ENCODE data around the gene PLD6.
"Not testable (repeated sequence)": the region's sequence is repeated elsewhere in the genome, so short reads cannot be mapped to it uniquely, and the experiment has no call there.

The PLD6 gene

DNA sequence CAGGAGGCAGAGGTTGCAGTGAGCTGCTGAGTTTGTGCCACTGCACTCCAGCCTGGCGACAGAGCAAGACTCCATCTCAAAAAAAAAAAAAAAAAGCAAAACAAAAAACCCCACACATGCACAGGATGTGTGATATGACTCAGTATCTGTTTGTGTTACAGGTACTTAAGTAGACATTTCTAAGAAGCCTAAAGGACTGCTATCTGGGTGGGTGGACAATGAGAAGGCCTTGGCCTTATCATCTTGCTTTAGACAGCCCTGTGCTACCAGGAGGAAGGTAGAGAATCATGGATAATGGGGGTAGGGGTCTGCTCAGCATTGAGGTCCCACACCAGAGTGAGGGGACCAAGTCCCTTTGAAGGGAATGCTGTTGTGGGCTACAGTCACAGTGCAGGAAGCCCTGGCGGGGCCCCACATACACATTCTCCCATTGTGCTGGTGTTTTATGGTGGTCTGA lies 26.7 kb downstream of the PLD6 start:
- in situ Hi-C loops (cut with MboI; ENCODE audit: low sequenced_read_pairs) = no loop called here

DNA sequence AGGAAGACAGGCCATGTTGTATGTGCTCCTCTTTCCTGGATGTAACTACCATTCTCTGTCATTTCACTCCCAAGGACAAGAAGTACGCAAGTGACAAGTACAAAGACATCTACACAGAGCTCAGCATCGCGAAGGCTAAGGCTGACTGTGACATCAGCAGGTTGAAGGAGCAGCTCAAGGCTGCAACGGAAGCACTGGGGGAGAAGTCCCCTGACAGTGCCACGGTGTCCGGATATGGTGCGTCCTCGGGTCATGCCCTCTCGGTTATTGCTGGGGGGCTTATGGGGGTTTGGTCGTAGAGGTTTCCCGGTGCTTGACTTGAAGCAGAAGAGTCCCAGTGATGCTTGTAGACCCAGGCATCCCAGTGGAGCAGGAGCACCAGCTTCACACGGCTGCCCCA lies 29.0 kb downstream of the PLD6 start:
- in situ Hi-C loops (cut with MboI; ENCODE audit: low sequenced_read_pairs) = no loop called here

DNA sequence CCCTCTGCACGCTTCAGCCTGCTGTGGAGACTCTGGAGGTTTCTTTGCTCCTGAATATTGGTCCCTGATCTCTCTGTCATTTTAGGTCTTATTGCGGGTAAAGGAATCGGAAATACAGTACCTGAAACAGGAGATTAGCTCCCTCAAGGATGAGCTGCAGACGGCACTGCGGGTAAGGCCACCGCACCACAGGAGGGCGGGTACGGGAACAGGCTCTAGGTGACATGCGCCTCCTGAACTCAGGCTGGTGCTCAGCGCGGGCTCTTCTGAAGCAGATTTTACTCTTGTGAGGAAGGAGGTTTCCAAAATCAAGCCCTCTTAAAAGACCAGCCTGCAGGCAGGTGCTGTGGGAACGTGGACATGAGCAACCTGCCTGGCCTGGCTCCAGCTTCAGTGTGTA lies 29.8 kb downstream of the PLD6 start:
- in situ Hi-C loops (cut with MboI; ENCODE audit: low sequenced_read_pairs) = no loop called here

DNA sequence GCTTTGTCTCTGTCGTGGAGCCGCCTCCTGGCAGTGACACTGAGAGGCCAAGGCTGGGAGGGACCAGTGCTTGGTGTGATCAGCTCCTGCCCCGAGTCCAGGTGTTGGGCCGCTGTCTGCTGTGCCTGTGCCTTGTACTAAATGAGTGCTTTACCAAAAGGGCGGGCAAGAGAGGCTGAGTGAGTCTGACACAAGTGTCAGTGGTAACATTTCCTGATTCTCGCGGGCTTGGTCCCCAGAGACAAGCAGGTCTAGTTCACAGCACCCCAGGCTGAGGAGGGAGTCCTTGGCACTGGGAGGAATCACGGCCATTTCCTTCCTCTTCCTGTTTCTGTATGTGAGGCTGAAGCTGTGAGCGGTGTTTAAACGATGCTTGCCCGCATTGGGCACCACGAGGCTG lies 30.2 kb downstream of the PLD6 start:
- in situ Hi-C loops (cut with MboI; ENCODE audit: low sequenced_read_pairs) = no loop called here

DNA sequence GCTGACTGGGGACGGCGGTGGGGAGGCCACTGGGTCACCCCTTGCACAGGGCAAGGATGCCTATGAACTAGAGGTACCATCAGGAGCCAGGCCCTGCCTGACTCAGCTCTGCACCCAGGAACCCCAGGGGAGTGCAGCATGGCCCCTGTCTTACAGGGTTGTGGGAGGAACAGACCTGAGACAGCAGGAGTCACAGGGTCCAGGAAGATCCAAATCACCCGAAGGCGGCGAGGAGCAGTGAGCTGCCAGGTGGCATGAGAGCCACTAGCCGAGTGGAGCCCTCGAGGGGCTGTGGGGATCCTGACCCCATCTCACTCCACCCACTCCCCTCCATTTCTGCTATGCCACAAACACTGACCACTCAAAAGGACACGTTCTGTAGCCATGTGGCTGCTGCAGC lies 30.8 kb downstream of the PLD6 start:
- in situ Hi-C loops (cut with MboI; ENCODE audit: low sequenced_read_pairs) = no loop called here

DNA sequence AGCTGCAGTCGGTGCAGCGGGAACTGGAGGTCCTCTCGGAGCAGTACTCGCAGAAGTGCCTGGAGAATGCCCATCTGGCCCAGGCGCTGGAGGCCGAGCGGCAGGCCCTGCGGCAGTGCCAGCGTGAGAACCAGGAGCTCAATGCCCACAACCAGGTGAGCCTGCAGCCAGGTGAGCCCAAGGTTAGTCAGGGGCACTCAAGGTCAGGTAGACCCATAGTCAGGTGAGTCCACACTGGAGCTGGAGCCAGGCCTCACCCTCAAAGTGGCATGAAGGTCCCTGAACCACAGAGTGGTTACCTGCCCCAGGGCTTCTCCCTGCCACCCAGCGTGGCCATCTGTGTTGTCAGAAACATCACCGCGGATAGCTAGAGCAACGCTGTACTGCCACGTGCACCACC lies 32.2 kb downstream of the PLD6 start:
- in situ Hi-C loops (cut with MboI; ENCODE audit: low sequenced_read_pairs) = no loop called here

DNA sequence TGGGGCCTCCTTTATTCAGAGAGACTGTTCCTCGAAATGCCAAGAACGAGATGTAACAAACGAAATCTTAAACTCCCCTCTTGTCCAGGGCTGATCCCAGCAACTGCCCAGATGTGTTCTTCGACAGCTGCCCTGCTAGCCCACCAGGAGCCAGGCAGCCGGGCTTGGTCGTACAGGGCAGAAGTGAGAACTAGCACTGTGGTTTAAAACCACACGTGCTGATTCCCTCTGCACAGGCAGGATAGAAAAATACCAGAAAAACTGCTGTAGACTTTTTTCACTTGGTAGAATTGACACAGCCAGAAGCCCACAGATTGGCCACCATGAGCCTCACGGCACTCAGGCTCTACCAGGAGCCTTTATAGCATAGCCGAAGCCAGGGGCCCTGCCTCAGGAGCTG lies 33.1 kb downstream of the PLD6 start:
- in situ Hi-C loops (cut with MboI; ENCODE audit: low sequenced_read_pairs) = no loop called here

DNA sequence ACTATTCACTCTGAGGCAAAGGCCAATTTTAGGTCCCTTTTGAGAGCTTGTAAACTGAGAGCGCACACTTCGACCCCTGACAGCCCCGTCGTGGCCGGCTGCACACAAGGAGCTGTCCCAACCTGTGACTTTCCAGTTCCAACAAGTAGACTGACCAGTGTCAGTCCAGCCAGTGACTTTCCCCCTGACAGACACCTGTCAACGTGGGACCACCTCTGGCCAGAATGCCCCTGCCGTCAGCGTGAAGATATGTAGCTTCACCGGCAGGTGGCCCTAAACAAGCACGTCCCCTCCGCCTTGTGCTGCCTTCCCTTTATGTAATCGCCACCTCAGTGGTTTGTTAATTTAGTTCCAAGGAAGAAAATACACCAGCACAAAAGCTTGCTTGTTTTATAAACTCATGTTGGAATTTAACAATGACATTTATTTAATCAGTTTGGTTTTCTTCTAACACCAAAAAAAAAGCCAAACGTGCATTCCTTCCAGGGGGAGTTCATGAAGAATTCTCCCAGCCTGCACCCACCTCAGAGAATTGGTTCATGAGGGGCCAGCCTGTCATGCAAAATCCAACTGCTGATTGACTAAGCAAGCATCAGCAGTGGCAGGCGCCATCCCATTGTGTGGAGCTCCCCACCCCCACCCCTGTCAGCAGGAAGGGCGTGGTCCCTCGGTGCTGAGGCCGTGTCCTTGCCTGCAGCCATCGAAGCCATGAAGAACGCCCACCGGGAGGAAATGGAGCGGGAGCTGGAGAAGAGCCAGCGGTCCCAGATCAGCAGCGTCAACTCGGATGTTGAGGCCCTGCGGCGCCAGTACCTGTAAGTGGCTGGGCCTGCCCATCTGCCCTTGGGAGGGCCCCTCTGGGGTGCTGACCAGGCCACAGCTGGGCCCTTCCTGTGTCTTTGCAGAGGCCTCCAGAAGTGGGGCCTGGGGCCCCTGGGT lies 33.9 kb downstream of the PLD6 start:
- in situ Hi-C loops (cut with MboI; ENCODE audit: low sequenced_read_pairs) = no loop called here

DNA sequence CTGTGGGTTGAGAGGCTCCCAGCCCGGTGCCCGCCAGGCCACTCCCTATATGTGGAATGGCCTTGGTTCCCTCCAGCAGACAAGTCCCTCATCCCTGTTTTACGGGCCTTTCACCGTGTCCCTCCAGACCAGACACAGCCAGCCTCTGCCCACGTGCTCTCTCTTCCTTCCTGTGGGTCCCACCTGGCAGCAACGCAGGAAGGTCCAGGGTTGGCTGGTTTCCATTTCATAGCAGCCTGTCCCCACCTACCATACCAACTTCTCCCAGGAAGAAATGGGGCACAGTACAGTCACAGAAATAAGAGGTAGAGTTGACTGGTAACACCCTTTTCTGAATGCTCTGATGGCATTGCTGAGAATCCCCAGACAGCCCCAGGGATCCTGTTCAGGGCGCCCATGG lies 34.9 kb downstream of the PLD6 start:
- in situ Hi-C loops (cut with MboI; ENCODE audit: low sequenced_read_pairs) = no loop called here

DNA sequence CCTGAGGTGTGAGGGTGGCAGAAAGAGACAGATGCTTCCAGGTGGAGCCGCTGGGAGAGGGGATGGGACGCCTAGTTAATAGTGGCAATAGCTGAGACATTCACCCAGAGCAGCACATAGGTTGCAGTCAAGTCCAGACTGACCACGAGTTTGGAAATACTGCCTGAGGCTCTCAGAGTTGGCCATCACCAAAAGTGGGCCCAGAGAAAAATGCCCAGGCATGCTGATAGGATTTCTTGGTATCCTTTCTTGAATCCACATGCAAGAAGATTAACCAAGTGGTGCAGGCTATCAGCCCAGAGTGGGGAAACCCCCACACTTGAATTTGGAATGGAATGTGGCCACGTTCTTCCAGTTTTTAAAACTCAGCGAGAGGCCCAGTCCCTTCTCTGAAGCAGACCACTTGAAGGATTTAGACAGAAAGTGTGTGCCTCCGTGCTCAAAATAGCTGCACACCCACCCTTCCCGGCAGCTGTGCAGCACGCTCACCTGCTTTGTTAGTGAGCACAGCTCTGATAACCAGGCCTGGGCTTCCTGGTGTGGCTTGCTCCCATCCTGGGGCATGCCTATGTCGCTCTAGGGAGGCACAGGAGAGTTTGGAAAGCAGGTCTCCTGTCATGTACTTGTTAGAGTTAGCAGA lies 35.7 kb downstream of the PLD6 start:
- in situ Hi-C loops (cut with MboI; ENCODE audit: low sequenced_read_pairs) = no loop called here

DNA sequence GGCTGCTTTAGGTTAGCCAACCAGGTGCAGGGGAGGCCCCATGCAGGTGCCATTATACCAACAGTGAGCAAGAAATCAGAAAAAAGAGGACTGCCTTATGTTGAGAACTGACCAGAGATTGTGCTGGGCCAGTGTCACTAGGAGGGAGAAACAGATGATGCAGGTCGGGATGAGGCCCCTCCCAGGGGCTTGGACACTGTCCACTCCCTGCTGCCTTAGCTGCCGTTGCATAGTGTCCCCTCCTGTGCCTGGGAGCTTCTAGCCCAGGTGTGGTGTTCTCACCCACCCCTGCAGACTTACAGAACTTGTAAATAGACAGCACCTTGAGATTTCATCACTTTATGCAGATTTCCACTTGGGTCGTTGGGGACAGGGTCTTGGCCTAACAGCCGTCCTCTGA lies 36.7 kb downstream of the PLD6 start:
- in situ Hi-C loops (cut with MboI; ENCODE audit: low sequenced_read_pairs) = no loop called here

DNA sequence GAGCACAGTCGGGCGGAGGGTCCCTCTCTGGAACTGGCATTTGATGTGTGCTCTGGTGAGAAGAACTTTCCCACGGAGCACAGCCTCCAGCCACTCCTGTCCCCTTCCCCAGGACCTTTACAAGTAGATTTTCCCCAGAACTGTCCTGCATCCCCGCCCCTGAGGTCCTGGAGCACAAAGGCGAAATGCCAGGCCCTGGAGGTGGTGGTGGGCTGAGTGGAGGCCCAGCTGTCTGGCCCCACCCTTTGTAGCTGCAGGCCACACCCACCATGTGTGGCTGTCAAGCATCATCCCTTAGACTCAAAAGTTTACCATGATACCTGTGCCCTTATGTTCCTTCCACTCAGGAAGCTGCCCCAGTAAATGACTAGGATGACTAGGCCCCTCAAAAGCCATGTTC lies 37.7 kb downstream of the PLD6 start:
- in situ Hi-C loops (cut with MboI; ENCODE audit: low sequenced_read_pairs) = no loop called here

DNA sequence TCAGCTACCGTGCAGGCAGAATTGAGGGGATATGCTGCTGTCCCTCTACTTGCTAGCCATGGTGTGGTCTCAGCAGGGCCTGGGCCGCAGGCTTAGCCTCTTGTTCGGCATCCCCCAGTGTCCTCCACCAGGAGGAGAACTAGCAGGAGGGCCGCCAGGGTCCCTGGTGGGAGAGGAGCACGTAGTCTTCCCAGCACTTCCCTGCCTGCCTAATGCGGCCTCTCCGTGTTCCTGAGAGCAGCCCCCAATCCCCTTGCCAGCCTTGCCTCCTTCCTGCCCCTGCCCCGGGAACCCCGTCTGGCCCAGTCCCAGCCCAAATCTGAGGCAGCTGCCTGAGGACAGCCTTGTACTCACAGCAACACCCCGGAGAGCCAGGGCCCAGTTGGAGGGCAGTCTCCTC lies 38.1 kb downstream of the PLD6 start:
- in situ Hi-C loops (cut with MboI; ENCODE audit: low sequenced_read_pairs) = no loop called here

DNA sequence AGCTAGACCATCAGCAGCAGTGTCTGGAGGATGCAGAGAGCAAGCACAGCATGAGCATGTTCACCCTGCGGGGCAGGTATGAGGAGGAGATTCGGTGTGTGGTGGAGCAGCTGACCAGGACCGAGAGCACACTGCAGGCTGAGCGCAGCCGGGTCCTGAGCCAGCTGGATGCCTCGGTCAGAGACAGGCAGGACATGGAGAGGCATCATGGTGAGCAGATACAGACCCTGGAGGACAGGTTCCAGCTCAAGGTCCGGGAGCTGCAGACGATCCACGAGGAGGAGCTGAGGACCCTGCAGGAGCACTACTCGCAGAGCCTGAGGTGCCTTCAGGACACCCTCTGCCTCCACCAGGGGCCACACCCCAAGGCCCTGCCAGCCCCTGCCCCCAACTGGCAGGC lies 38.8 kb downstream of the PLD6 start:
- in situ Hi-C loops (cut with MboI; ENCODE audit: low sequenced_read_pairs) = no loop called here

DNA sequence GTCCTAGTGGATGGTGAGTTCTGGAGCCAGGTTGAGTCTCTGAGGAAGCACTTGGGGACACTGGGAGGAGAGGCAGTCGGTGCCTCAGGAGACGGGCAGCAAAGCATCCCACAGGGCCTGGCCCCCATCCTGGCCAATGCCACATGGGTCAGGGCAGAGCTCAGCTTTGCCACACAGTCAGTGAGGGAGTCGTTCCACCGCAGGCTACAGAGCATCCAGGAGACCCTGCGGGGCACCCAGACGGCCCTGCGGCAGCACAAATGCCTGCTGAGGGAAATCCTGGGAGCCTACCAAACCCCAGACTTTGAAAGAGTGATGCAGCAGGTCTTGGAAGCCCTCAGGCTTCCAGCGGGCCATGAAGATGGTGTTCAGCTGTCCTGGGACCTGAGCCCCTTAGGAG lies 39.7 kb downstream of the PLD6 start:
- in situ Hi-C loops (cut with MboI; ENCODE audit: low sequenced_read_pairs) = no loop called here

DNA sequence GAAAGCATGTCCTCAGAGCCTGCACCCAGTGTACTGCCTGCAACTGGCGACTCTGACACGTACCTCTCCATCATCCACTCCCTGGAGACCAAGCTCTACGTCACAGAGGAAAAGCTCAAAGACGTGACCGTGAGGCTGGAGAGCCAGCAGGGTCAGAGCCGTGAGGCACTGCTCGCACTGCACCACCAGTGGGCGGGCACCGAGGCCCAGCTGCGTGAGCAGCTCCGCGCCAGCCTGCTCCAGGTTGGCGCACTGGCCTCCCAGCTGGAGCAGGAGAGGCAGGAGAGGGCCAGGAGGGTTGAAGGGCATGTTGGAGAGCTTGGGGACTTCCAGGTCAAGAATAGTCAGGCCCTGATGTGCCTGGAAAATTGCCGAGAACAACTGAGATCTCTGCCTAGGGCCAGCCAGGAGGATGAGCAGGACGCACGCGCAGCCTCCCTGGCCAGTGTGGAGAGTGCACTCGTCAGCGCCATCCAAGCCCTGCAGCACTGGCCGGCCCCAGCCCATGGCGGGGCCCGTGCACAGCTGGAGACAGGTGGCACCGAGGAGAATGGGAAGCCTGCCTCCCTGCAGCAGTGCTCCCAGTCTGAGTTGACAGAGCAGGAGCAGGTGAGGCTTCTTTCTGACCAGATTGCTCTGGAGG lies 40.3 kb downstream of the PLD6 start:
- in situ Hi-C loops (cut with MboI; ENCODE audit: low sequenced_read_pairs) = no loop called here

DNA sequence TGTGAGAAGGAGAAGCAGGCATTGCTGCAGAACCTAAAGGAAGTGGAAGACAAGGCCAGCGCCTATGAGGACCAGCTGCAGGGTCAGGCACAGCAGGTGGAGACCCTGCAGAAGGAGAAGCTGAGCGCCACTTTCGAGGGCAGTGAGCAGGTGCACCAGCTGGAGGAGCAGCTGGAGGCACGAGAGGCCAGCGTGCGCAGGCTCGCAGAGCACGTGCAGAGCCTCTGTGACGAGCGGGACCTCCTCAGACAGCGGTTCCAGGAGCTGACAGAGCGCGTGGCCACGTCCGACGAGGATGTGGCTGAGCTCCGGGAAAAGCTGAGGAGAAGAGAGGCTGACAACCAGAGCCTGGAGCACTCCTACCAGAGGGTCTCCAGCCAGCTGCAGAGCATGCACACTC lies 41.5 kb downstream of the PLD6 start:
- in situ Hi-C loops (cut with MboI; ENCODE audit: low sequenced_read_pairs) = no loop called here

DNA sequence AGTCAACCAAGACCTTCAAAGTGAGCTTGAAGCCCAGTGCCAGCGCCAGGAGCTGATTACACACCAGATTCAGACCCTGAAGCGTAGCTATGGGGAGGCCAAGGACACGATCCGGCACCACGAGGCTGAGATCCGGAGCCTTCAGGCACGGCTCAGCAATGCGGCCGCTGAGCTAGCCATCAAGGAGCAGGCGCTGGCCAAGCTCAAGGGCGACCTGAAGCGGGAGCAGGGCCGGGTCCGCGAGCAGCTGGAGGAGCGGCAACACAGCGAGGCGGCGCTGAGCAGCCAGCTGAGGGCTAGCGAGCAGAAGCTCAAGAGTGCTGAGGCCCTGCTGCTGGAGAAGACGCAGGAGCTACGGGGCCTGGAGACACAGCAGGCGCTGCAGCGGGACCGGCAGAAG lies 42.0 kb downstream of the PLD6 start:
- in situ Hi-C loops (cut with MboI; ENCODE audit: low sequenced_read_pairs) = no loop called here

DNA sequence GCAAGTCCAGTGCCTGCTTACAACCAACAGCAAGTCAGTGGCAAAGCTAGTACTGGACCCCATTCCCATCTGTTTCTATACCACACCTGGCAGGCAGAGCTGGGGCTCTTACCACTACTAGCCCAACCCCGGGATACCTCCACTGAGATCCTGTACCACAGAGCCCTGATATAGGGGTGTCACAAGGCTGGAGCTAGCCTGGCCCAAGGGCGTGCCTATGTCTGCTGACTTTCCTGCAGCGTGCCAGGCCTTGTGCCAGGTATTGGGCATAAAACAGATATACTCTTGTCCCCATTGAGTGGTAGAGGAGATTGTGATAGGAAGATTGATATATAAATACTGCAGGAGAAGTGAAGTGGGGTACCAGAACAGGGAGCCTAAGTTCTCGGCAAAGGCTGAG lies 44.4 kb downstream of the PLD6 start:
- in situ Hi-C loops (cut with MboI; ENCODE audit: low sequenced_read_pairs) = no loop called here

DNA sequence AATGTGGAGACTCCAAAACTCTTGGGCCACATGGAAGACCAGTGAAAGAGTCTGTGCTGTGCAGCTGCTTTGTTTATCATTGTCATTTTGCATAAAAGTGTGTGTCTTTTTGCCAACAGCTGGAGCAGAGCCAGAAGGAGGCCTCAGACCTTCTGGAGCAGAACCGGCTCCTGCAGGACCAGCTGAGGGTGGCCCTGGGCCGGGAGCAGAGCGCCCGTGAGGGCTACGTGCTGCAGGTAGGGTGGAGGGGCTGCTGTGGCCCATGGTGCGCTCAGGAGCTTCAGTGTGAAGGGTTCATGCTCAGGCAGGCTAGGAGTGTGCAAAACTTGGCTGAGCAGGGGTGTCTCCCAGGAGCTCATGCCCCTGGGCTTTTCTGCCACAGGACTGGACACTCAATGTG lies 45.0 kb downstream of the PLD6 start:
- in situ Hi-C loops (cut with MboI; ENCODE audit: low sequenced_read_pairs) = no loop called here

DNA sequence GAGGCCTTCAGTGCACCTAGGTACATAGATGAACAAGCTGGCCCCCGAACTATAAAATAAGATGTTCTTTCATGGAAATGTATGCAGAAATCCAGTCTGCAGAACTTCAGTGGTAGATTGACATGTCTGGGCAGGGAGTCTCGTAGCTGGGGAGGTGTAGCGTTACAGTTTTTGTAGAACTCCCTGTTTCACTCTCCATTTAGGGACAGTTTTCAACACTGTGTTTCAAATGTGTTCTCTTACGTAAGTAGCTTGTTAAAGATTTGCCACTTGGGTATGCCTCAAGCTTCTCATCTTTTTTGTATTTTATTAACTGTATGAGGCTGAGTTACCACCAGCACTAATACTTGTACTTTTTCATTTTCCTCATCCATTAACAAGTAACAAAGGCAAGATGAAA lies 46.6 kb downstream of the PLD6 start:
- in situ Hi-C loops (cut with MboI; ENCODE audit: low sequenced_read_pairs) = no loop called here

DNA sequence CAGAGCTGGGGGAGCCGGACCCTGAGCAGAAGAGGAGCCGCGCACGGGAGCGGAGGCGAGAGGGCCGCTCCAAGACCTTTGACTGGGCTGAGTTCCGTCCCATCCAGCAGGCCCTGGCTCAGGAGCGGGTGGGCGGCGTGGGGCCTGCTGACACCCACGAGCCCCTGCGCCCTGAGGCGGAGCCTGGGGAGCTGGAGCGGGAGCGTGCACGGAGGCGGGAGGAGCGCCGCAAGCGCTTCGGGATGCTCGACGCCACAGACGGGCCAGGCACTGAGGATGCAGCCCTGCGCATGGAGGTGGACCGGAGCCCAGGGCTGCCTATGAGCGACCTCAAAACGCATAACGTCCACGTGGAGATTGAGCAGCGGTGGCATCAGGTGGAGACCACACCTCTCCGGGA lies 47.6 kb downstream of the PLD6 start:
- in situ Hi-C loops (cut with MboI; ENCODE audit: low sequenced_read_pairs) = not testable (repeated sequence)
